GM12878 (cell line): Measurements from ENCODE around the gene RBPJL. TPM values are rescaled to one million over a fixed set of nuclear protein-coding genes. Genes with fewer than 3 reads are reported as not detected.

Source experiments
- ATAC-seq: fragments of 200-7000 bp; cut with Tn5 transposase; 3 replicates; pipeline ENCODE4 v1.9.1; 2020; ENCODE audit warnings: mild to moderate bottlenecking, moderate library complexity
- BruUV-seq: library from RNA; stranded (reverse); fragments of 400-500 nt; replicated peaks from 2 replicates; lab custom pipeline; 2021; lab: Mats Ljungman, UMichigan
- CTCF ChIA-PET: fragments of 300-600 bp; sonication (Branson Sonifier 250); formaldehyde crosslinking; extraction: SDS; loops from one replicate; lab custom pipeline; 2021; ENCODE audit warnings: inconsistent platforms; lab: Yijun Ruan, JAX
- POLR2A ChIA-PET: fragments of 350-600 bp; formaldehyde crosslinking; extraction: SDS; loops from one replicate; lab custom pipeline; 2021; ENCODE audit warnings: inconsistent platforms; lab: Charles Lee
- RAD21 ChIA-PET: fragments of 300-600 bp; sonication (Branson Sonifier 250); formaldehyde crosslinking; loops from one replicate; lab custom pipeline; 2023; ENCODE audit warnings: antibody characterized with exemption; ENCODE audit not compliant: unreplicated experiment; lab: Charles Lee
- SMC1A ChIA-PET: fragments of 300-600 bp; sonication (Branson Sonifier 250); formaldehyde crosslinking; loops from one replicate; lab custom pipeline; 2023; ENCODE audit not compliant: unreplicated experiment, uncharacterized antibody; lab: Charles Lee
- DNase-seq: peaks from one replicate; pipeline ENCODE4 v3.0.0-alpha.2; 2011; ENCODE audit warnings: low read depth, low spot score
- FAIRE-seq: peaks from 3 replicates; lab custom pipeline; 2011; peaks lifted over from hg19 to GRCh38; lab: Jason Lieb, UNC
- H2AFZ ChIP-seq: 2 replicates; pipeline ENCODE4 v1.6.0; 2011; ENCODE audit warnings: low read depth, low read length, control low read depth; ENCODE audit not compliant: control insufficient read depth
- H3K27ac ChIP-seq: 2 replicates; pipeline ENCODE4 v1.5.1; 2011; ENCODE audit warnings: control low read depth; ENCODE audit not compliant: control insufficient read depth, insufficient read depth
- H3K27me3 ChIP-seq, 2 experiments: replicated peaks in 1 of 2; 2 replicates each; pipeline versions ENCODE4 v1.6.0 to v1.6.1; 2011; ENCODE audit warnings: low read length in 1 of 2; ENCODE audit not compliant: control insufficient read depth in 2 of 2, insufficient read depth in 2 of 2
- H3K36me3 ChIP-seq, 2 experiments: 2 replicates each; pipeline ENCODE4 v1.5.1; 2011; ENCODE audit warnings: low read length in 1 of 2; ENCODE audit not compliant: control insufficient read depth in 2 of 2, insufficient read depth in 2 of 2
- H3K4me1 ChIP-seq: 2 replicates; pipeline ENCODE4 v1.6.1; 2011; ENCODE audit warnings: mild to moderate bottlenecking, low read length, moderate library complexity, mixed read lengths; ENCODE audit not compliant: control insufficient read depth, insufficient read depth
- H3K4me2 ChIP-seq: 2 replicates; pipeline ENCODE4 v1.6.0; 2011; ENCODE audit warnings: control low read depth; ENCODE audit not compliant: control insufficient read depth, insufficient read depth
- H3K4me3 ChIP-seq: fragments of 200-600 bp; sonication (generic); 2 replicates; pipeline ENCODE4 v1.5.1; 2016
- H3K79me2 ChIP-seq: 2 replicates; pipeline ENCODE4 v1.6.0; 2011; ENCODE audit warnings: low read length; ENCODE audit not compliant: control insufficient read depth, insufficient read depth
- H3K9ac ChIP-seq: 2 replicates; pipeline ENCODE4 v1.8.0; 2011; ENCODE audit warnings: low read length, control low read depth, mixed read lengths; ENCODE audit not compliant: control insufficient read depth, insufficient read depth
- H3K9me3 ChIP-seq: replicated peaks from 3 replicates; pipeline ENCODE4 v1.5.1; 2011; ENCODE audit warnings: mild to moderate bottlenecking, low read length; ENCODE audit not compliant: control insufficient read depth, insufficient read depth
- H4K20me1 ChIP-seq: 2 replicates; pipeline ENCODE4 v1.6.0; 2011; ENCODE audit not compliant: control insufficient read depth, insufficient read depth
- JUNB ChIP-seq: IDR thresholded peaks from 2 replicates; pipeline ENCODE4 v1.6.1; 2016; ENCODE audit warnings: antibody characterized with exemption, mild to moderate bottlenecking
- KAT2A ChIP-seq: conservative IDR thresholded peaks from 2 replicates; pipeline ENCODE4 v1.6.1; 2011; ENCODE audit warnings: low read depth, low read length; ENCODE audit not compliant: control insufficient read depth
- POLR2AphosphoS2 ChIP-seq: IDR thresholded peaks from 2 replicates; pipeline ENCODE4 v1.6.1; 2011; ENCODE audit warnings: low read depth, mild to moderate bottlenecking, low read length, improper control_type of control experiment, moderate library complexity
- RBBP5 ChIP-seq: fragments of 200-600 bp; sonication (generic); conservative IDR thresholded peaks from 2 replicates; pipeline ENCODE4 v1.6.1; 2016
- ZZZ3 ChIP-seq: IDR thresholded peaks from 2 replicates; pipeline ENCODE4 v1.6.1; 2011; ENCODE audit warnings: low read depth; ENCODE audit not compliant: control insufficient read depth, insufficient read length
- whole genome bisulfite sequencing: methylation state at CpG from one replicate; pipeline ENCODE4 v1.1.6; 2016; ENCODE audit warnings: low lambda C conversion rate; ENCODE audit not compliant: insufficient replicate concordance, insufficient coverage; ENCODE audit errors: missing lambda C conversion rate; 5-methylcytosine and 5-hydroxymethylcytosine counted together
- in situ Hi-C: fragments of 300-500 bp; cut with MboI; formaldehyde crosslinking; loops from 9 replicates; pipeline ENCODE4 v1.14.3; 2018; ENCODE audit warnings: mixed read lengths
- intact Hi-C: fragments of 100-400 bp; cut with micrococcal nuclease; formaldehyde crosslinking; loops from one replicate; pipeline ENCODE4 v1.14.2; 2022; ENCODE audit not compliant: unreplicated experiment
- polyA plus RNA-seq, 11 experiments: library from polyadenylated mRNA; depleted of rRNA in 4 of 11; unstranded in 6 of 11; stranded (reverse) in 5 of 11; fragments of >200 nt; fragmentation: Nextera tagmentation in 4 of 11; fragmentation: Illumina TruSeq in 1 of 11; extraction: Ambion mirVana in 4 of 11; extraction: Trizol in 1 of 11; gene quantifications; 1 replicate in 1 of 11; 2 replicates in 10 of 11; pipeline versions ENCODE4 v1.2.1 to v1.2.3, GENCODE V29; 2011 to 2016; ENCODE audit warnings: inconsistent platforms in 2 of 11, missing spikeins in 2 of 11, low read depth in 1 of 11
- total RNA-seq, 4 experiments: library from RNA; depleted of rRNA in 3 of 4; stranded (reverse); fragments of >200 nt in 3 of 4; fragmentation: Illumina TruSeq in 1 of 4; extraction: Trizol in 1 of 4; gene quantifications; 2 replicates each; pipeline versions ENCODE4 v1.2.1 to v1.2.3, GENCODE V29; 2013 to 2021
- TF ChIP-seq, protein P1 (sequence below): fragments of 450-650 bp; IDR thresholded peaks from 2 replicates; pipeline ENCODE4 v1.6.1; 2018; ENCODE audit warnings: borderline replicate concordance, mild to moderate bottlenecking; ENCODE audit not compliant: partially characterized antibody

Gene RBPJL
- total and polyA plus RNA-seq, 10 of the 15 experiments (the other 5 are each of a cell fraction or from before 2014, with no cell fraction given) = 0.18 TPM; not detected in 9

DNA sequence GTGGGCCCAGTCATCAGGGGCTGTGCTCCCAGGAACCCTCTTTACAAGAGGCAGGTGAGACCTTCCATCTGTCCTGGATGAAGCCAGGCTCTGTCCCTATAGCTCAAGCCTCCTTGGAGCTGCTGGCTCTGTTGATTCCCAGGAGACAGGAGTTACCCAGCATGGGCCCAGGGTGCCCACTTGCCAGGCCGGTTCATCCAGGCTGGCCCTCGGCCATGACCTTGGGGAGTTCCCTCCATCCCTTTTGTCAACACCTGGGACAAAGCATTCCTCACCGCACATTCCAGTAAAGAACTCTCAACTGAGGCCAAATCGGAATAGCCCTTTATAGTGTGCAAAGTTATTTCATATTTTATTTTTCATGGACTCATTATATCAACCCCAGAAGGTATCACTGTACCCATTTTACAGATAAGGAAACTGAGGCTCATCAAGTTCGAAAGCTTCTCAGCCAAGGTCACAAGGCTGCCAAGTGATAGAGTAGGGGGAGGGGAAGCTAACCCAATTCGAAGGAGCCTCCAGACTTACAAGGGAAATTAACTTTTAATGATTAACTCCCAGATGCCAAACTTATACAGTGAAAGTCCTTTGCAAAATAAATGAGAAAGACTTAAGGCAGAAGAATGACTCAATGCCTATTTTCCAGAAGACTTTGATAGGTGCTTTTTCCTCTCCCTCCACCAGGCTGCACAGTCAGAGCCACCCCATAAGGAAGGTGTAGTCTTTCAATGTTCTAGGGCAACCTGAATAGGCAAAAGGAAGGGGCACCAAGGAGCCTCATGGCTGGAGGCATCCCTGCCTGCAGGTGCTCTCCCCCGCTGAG, 23.1 kb downstream of the RBPJL start:
- Histone ChIP-seq H3K4me3 (no peak overlapping the region), H3K36me3 (no peaks in the 10 kb centered on the region; a peak in 1 of 4 replicates), H3K27me3 (no peaks in the 10 kb centered on the region), H3K9me3 (no peaks in the 10 kb centered on the region), H3K9ac (no peak overlapping the region), H2AFZ (no peak overlapping the region), H3K4me1 (no peaks in the 10 kb centered on the region), H4K20me1 (no peaks in the 10 kb centered on the region; the same call in 1 of the 2 replicates), H3K27ac (no peak overlapping the region), H3K4me2 (no peak overlapping the region), H3K79me2 (no peaks in the 10 kb centered on the region)
- intact Hi-C loops = no loop called here
- ChIA-PET RAD21 (interaction anchor here (2.3 kb wide), 1 partner anchor 107 kb away, joined by 5 read pairs; no protein-coding TSS in a partner anchor), SMC1A (interaction anchor here (1.0 kb wide), 1 partner anchor 17 kb away, joined by 5 read pairs; no protein-coding TSS in a partner anchor), CTCF (interaction anchor here (0.6 to 1.5 kb wide), 3 partner anchors 18 to 36 kb away, joined by 3 to 4 read pairs (median 4); no protein-coding TSS in a partner anchor), POLR2A (no interaction called here)
- DNase-seq = no peak
- no TSS peak for BruUV-seq
- ATAC-seq = no peak
- 45% methylated on average over 7 of the region's 7 CpGs for WGBS
- TF ChIP-seq ZZZ3 = no peak
- no peak for TF ChIP-seq JUNB
- TF ChIP-seq KAT2A = no peak
- no peak for TF ChIP-seq POLR2AphosphoS2
- TF ChIP-seq, protein P1, sequence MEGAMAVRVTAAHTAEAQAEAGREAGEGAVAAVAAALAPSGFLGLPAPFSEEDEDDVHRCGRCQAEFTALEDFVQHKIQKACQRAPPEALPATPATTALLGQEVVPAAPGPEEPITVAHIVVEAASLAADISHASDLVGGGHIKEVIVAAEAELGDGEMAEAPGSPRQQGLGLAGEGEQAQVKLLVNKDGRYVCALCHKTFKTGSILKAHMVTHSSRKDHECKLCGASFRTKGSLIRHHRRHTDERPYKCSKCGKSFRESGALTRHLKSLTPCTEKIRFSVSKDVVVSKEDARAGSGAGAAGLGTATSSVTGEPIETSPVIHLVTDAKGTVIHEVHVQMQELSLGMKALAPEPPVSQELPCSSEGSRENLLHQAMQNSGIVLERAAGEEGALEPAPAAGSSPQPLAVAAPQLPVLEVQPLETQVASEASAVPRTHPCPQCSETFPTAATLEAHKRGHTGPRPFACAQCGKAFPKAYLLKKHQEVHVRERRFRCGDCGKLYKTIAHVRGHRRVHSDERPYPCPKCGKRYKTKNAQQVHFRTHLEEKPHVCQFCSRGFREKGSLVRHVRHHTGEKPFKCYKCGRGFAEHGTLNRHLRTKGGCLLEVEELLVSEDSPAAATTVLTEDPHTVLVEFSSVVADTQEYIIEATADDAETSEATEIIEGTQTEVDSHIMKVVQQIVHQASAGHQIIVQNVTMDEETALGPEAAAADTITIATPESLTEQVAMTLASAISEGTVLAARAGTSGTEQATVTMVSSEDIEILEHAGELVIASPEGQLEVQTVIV = no peak
- TF ChIP-seq RBBP5 = no peak
- FAIRE-seq = no peak
- in situ Hi-C loops = no loop called here
